ENCODE measurements around the gene XRCC4.
"Not testable (repeated sequence)": the region's sequence is repeated elsewhere in the genome, so short reads cannot be mapped to it uniquely, and the experiment has no call there.

The XRCC4 gene

DNA sequence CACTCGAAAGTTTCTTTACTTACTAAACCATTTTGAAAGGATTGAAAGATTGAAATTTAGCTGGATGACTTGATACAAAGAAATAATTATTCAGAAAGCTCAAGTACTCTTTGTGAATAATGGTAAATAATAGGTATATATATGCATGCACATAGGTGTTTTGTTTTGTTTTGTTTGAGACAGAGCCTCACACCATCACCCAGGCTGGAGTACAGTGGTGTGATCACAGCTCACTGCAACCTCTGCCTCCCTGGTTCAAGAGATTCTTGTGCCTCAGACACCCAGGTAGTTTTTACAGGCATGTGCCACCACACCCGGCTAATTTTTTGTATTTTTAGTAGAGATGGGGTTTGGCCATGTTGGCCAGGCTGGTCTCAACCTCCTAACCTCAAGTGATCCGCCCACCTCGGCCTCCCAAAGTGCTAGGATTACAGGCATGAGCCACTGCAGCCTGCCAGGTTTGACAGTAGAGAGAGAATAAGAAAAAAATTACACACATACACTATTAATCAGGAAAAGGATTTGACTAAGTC is 278.2 kb downstream of the XRCC4 start:
- not testable (repeated sequence) for DNase-seq

DNA sequence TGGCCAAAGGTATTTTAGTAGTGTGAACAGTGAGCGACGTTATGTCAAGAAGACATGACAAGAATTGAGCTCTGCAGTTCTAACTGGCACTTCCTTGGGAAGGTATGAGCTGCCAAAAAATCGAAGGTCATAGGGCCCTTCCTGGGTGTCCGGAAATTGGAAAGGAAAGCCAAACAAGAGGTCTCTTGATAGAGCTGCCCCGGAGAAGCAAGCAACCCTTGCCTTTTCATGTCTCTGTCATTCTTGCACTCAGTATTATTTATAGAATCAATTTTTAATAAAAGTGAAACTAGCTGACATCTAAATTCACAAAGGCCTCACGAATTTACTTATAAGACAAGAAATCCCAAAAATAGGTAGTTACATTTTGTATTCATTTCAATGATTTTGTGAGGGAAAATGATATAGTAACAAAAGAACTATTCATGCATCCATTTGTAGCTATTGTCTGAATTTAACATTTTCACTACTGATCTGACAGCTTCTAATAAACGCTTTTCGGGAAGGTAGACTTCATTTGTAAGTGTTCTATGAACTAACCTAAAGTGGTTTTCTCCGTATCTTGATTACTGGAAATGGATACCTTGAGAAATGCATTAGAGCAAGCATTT is 280.4 kb downstream of the XRCC4 start:
- DNase-seq = no peak

DNA sequence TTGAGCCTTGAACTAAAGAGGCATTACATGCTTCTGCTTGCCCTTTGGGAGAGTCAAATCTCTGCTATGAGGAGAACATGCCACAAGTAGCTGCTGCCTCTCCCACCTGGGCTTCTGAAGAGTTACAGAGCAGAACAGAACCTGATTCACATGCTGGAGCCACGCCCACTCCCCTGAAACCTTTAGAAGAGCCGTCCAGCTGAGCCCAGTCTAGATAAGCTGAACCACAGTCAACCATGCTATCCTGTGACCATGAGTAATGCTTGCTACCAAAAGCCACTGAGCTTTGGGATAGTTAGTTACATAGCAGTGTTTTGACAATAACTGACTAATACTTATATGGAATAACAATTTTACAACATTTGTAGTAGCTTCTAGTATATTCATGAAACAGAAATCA is 283.2 kb downstream of the XRCC4 start:
- no peak for DNase-seq

DNA sequence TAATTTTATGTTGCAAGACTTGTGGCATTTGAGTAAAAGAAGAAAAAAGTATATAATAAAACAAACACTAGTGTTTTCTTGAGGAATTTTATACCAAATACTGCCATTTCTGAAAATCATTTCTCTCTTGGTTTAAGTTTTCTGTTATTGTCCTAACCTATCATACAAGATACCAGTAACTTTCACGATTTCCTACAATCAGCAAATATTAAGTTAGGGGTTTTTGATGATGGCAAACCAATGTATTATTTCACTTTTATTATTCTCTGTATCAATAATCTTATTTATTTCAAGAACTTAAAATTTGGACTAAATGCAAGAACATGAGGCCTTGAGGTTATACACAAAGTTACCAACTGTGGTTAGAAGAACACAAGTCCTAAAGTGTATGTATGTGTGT is 285.2 kb downstream of the XRCC4 start:
- DNase-seq = no peak

DNA sequence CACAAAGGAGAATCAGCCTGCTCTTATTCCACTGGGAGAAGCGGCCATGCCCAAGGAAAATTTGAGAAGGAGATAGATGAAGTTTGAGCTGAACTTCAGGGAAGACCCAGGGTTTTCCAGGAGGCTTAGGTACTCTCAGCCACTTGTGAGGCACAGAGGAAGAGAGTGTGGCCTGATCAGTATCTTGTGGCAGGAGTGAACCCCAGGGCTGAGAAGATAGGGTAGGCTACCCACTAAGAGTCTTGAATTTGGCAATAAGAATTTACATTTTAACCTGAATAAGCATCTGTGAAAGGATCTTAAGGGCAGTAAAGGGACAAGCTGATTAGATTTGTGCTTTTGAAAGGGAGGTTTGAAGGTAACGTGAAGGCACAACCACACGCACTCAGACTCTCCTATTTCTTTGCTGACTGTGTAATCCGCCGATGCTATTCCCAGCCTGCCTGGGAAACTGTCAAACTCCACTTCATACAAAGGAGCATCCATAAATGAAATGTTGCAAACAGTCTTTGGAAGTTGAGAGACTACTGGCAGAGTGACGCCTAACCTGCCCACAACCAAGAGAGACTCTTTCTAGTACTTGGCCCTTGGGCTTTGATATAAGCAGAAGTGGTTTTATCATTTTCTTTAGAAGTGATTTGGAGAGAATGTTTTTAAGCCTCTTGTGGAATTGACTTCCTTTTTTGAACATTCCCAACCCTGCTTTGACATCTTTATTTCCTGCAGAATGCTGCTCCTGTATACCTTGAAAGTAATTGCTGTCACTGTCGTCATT is 286.0 kb downstream of the XRCC4 start:
- no peak for DNase-seq

DNA sequence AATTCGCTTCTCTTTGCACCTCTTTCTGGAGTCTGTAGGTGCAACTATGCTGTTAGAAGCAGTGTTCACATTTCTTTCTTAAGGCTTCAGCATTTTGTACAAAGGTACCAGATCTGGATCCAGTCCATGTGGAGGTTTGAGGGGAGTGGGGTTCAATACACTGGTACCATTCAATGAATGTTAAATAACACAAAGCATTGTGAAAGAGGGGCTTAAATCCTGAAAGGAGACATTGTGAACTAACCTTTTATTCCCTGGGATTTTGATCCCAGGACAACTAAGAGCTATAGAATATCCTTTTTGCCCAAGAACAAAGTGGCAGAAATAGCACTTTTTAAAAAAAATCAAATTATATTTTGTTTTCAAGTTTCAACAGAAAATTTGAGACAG is 286.5 kb downstream of the XRCC4 start:
- DNase-seq = no peak

DNA sequence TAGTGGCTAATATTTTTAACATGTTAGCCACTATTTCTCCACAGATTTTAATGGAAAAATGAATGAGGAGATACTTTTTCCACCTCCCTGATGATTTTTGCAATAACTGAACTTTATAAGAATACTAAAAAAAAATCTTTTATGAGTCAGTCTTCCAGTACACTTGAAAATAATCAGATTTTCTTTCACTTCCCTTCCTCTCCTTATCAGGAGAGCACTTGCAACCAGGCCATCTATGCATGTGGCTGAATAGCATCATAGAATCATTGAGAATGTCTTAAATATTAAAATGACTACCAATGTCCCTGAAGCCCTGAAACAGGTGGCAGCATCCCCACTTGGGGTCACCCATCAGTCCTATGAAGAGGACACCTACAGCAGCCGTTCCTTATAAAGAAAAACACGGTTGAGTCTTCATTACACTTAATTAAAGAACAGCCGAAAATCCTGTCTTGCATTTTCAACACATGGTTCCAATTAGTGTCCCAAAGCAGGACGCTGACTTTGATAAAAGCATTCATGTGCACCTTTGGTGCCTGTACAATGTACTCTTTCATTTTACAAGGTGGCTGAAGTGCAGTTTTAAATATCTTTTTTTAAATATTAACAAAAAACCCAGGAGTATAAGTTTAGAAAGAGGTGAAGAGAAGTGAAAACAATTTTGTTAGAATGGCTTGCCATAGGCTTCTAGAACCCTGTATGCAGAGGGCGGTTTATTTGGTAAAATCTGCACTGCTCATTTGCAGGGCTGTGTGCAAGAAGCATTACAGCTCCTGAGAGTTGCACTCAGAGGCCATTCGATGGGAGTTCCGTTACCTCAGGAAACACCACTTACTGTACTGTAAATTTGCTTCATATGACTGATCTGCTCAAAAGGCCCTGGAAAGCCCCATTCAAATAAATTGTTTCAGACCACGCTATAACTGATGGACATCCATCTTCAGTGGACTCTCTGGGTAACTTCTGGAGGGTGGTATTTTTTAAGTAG is 287.3 kb downstream of the XRCC4 start:
- DNase-seq = no peak

DNA sequence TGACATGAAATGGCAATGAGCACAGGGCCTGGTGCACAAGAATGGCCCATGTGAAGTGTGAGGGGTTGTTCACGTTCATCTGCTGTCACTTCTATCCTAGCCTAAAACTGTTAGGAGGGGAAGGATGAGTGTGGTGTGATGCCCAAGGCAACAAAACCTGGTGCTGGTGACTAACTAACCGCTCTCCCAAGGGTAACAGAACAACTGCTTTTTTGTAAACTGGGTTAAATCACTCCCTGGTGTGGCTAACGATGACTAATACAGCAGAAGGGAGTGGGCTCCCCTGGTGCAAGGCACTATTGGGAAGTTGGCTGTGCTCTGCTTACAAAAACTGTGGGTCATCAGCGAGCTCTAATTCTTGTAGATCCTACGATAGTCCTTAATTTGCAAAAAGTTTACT is 291.0 kb downstream of the XRCC4 start:
- DNase-seq = no peak

DNA sequence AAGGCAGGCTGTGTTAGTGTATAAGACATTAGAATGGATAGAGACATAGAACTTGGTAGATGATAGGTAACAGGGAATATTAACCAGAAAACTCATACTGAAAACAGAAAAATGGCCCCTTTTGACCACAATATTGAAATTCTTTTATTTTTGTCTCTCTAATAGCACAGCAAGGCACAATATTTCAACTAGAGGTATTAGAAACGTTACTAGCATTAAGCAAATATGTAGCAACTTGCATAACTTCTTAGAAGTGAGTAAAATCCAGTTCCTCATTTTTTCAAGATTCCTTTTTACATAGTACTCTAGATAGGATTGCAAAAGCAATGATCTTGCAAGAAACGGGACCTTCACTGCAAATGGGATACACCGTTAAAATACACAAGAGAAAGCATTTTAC is 291.5 kb downstream of the XRCC4 start:
- no peak for DNase-seq

DNA sequence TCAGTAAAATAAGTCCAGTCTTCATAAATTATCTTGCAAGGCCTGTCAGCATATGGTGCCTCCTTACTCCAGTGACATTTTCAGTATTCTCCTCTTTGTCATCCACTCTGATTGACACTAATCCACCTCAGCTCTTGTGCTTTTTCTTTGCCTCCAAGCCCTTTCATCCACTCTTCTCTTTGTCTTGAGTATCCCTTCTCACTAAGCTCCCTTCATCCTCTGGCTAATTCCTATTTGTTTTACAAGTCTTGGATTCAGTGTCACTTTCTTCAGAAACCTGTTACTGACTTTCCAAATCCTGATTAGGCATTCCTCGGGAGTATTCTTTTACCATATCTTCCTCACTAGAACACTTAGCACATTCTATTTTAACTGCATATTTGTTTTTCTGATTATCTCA is 293.6 kb downstream of the XRCC4 start:
- no peak for DNase-seq

DNA sequence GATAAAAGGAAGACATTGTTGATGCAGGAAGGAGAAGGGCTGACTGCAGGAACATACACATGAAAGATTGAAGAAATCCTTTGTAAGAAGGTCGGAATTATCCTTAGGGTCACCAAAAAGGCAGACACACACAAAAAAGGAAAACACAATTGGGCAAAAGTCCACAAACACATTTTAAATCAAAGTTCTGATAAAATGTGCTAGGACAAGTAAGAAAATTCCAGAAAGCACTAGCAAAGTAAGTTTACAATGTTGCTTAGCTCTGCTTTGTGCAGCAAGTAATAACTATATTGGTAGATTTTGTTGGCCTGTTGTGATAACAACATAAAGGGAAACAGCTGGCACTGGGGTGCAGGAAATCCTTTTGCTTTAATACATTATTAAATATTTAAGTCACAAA is 294.4 kb downstream of the XRCC4 start:
- DNase-seq = no peak

DNA sequence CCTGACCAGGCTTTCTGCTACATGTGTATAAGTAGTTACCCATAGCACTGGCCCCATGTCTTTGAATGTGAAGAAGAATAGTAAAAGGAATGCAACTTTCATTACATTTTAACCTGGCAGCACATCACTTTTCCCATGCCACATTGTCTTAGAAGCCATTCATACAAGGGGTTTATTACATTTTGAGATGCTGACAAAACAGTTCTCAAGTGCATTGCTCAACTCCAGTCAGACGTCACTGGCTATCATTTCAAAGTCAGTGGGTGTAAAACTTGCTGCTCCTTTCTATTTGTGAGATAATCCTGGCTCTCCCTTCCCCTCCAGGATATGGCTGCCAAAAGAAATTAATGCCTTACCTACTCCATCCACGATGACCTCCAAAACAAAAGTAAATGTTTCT is 297.2 kb downstream of the XRCC4 start:
- no peak for DNase-seq

DNA sequence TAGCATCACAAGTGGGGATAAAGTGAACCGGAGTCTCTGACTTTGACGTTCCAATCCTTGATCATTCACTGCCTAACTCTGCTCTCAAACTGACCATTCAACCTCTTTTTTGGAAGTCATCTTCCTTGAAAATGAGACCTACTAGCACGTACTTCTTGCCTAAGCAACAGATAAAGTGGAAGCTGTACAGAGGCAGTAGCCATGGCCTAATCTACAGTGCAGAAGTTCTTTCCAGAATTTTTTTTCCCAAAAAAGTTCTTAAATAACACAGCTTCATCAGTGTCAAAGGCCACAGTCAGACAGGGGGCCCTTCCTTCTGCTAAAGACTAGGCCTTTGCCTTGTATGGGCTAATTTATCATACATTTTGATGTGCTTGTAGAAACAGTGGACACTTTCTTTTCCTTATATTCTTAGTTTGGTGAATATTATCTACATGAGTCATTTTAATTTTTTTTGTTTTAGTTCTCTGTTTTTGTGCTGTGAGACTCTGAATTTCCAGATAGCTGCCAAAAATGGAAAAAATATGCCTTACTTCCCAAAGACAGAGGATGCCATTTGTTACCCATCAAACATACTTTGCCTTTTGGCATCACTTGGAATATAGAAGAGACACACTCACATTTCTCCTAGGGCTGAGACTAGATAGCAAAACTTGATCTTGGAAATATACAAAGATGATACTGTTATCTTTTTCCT is 297.9 kb downstream of the XRCC4 start:
- no peak for DNase-seq

DNA sequence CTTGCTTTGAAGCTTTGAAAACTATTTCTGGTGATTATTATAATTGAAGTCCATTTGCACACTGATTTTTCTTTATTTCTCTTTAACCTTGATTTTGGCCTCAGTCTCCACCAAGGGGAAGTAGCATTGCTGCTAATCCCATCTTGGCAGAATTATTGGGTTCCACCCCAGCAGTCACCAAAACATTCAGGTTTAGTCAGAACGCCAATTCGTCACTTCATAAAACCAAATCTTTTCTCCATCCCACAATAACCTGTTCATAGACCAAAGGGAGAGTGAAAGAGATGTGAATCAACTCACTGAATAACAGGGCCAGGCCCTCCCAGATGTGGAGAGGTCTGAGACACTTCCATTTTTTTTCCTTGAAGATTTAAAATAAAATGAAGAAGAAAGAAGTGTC is 299.1 kb downstream of the XRCC4 start:
- DNase-seq = no peak

DNA sequence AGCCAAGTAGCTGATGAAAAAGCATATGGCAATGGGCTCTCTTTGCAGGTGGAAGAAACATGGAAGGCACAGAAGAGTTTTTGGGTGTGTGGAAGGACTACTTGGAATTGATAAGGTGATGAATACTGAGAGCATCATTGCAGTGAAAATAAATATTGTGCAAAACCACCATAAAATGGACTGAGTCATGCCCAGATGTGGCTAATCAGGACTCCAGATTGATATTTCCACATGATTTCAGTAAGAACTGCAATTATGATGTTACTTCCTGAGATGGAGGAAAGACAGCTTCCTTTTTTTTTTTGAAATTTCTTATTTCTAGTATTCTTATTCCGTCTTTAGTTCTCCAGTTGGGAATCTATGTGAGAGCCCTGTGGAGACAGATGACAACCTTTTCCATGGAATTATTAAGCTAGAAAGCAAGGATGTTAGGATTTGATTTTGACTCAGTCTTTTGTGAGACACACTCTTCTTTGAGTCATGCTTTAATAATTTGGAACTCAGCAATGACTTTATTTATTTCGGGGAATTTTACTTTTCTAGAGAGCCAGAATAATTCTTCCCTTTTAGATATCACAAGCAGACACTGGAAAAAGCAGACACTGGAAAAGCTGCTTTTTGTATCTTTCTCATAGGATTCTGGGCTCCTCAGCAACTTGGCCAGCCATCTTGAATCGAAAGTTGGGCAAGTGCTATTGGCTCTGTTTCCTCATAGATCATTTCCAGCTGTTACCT is 300.0 kb downstream of the XRCC4 start:
- no peak for DNase-seq

DNA sequence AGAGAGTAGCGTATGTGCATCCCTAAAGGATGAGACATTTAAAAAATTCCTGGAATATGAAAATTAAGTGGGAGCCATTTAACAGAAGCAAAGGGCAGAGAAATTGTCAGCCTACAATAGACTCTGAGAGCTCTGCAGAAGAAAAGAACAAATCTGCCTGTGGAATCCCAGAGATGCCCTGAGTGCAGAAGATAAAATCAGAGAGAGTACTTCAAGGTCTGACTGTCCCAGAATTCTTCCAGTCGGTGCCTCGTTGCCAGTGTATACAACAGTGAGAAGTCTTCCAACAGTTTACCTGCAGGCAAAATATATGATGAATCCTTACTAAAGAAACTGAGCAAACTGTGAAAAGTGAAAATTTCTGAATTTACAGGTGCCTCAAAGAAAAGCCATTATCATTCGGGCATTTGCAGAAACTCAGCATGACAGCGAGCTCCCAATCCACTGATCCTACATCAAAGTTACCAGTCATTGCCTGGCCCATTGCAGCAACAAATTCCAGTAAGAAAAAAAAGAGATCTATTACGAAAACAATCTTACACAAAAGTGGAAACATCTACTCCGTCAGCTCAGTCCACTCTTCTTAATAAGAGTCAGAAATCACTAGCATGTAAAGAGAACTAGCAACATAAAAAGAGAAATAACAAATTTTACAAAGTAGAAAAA is 301.4 kb downstream of the XRCC4 start:
- no peak for DNase-seq

DNA sequence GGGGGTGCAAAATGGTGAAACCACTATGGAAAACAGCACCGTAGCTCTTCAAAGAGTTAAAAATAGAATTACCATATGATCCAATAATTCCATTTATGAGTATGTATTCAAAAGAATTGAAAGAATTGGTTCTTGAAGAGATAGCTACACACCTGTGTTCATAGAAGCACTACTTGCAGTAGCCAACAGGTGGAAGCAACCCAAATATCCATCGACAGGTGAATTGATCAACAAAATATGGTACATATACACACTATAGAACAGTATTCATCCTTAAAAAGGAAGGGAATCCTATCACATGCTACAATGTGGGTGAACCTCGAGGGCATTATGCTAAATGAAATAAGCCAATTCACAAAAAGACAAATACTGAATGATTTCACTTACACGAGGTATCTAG is 308.5 kb downstream of the XRCC4 start:
- no peak for DNase-seq

DNA sequence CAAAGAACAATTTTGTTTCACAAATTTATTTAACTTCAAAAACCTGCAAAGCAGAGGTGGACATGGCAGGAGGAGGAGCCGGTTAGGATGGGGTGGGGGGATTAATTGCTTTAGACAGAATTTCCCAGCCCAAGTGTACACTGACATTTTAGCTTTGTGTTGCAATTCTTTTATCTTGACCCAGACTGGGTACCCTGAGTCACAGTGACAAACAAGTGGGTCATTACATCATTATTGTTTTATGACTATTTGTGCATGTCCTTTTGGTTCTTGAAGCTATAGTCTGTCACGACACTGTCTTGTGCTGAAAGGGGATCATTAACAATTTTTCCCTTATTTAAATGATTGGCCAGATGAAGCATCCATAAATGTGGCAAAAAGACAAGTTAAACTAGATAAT is 309.7 kb downstream of the XRCC4 start:
- DNase-seq = no peak

DNA sequence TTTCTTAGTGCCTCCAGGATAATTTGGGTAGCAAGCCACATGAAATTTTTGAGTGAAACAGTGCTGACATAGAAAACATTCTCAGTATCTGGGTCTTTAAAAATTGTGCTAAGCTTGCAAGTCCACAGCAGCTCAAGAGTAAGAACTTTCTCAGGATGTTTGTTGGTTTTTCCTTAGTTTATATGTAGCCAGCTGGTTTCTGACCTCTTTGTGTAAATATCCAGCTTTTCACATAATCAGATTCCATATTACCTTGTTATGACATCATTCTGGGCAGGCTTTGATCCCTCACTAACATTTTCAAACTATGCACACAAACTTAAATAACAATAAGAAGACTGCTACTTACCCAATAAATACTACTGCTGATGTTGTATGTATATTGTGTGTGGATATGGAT is 311.3 kb downstream of the XRCC4 start:
- no peak for DNase-seq

DNA sequence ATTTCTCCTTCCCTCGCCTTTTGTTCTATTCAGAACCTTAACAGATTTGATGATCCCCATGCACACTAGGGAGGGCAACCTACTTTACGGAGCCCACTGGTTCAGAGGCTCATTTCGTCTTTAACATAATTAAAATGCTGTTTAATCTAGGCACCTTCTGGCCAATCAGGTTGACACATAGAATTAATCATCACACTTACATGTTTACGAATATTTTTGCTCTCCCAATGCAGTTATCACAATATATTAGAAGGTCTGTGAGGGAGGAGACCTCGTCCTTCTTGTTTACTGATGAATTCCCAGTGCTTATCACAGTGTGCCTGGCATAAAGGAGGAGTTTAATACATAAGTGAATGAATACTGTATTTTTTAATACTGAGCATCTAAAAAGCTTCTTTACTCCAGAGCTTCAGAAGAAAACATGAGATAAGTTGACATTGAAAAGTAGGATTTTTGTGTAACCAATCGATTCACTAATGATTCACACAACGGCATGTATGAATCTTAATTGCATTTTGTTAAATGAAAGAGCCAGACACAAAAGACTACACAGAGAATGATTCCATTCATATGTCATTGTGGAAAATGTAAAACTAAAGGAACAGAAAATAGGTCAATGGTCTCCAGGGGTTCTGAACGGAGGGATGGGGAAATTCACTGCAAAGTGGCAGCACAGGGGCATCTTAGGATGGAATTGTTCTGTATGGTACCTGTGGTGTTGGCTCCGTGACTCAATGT is 315.6 kb downstream of the XRCC4 start:
- DNase-seq = no peak

DNA sequence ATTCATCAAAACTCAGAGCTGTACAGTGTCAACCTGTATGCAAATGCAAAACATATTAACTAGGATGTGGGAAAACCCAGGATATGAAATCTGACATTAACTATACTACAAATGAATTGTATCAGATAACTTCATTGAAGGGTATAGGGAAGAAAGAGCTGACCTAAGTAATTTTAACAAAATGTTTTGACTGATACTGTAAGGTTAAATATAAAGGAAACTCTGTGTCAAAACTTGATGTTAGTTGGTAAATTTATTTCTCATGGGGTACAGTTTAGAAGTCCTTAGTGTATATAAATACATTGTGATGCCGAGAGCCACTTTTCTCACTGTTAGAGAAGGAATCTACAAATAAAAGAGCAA is 316.1 kb downstream of the XRCC4 start:
- DNase-seq = no peak
